K562 (cell line): ENCODE data around the gene ERCC1. TPM values are rescaled to one million over a fixed set of nuclear protein-coding genes. Genes with fewer than 3 reads are reported as not detected.

Source experiments
- ADNP ChIP-seq: fragments of 200-800 bp; sonication (Bioruptor generic); IDR thresholded peaks from 2 replicates; pipeline ENCODE4 v1.6.1; 2016; ENCODE audit warnings: missing genetic modification characterization, missing compliant biosample characterization
- ATF7 ChIP-seq: fragments of 450-650 bp; IDR thresholded peaks from 2 replicates; pipeline ENCODE4 v1.7.1; 2014; ENCODE audit warnings: mild to moderate bottlenecking, moderate library complexity
- CBFA2T3 ChIP-seq: fragments of 450-650 bp; IDR thresholded peaks from 2 replicates; pipeline ENCODE4 v1.6.1; 2017
- COPS2 ChIP-seq: fragments of 450-650 bp; conservative IDR thresholded peaks from 2 replicates; pipeline ENCODE4 v1.6.1; 2016; ENCODE audit warnings: mild to moderate bottlenecking, moderate library complexity
- E2F4 ChIP-seq: sonication (generic); formaldehyde crosslinking; IDR thresholded peaks from 2 replicates; pipeline ENCODE4 v1.8.0; 2022; ENCODE audit warnings: mild to moderate bottlenecking, low read depth, missing genetic modification reagents
- MTF1 ChIP-seq: fragments of 250-450 bp; sonication (Bioruptor Pico); IDR thresholded peaks from 2 replicates; pipeline ENCODE4 v1.9.0; 2021; ENCODE audit warnings: moderate library complexity, mild to moderate bottlenecking, inconsistent platforms, borderline replicate concordance
- REST ChIP-seq, 2 experiments: fragments of 450-650 bp; formaldehyde crosslinking in 1 of 2; IDR thresholded peaks; 2 replicates each; pipeline versions ENCODE4 v1.4.0 to v1.6.1; 2014 to 2020; ENCODE audit warnings: mild to moderate bottlenecking in 2 of 2, borderline replicate concordance in 1 of 2, low read depth in 1 of 2
- SETDB1 ChIP-seq: IDR thresholded peaks from one replicate; pipeline ENCODE4 v1.6.1; 2012; ENCODE audit warnings: low read length, control low read depth, inconsistent platforms
- STAT5B ChIP-seq: fragments of 250-450 bp; sonication (Bioruptor Pico); IDR thresholded peaks from 2 replicates; pipeline ENCODE4 v1.8.0; 2021; ENCODE audit warnings: mild to moderate bottlenecking, inconsistent platforms
- ZNF584 ChIP-seq: fragments of 200-800 bp; sonication (Bioruptor generic); IDR thresholded peaks from 2 replicates; pipeline ENCODE4 v1.6.1; 2016; ENCODE audit warnings: low read depth, mild to moderate bottlenecking, missing genetic modification characterization, missing compliant biosample characterization
- ZNF780A ChIP-seq: fragments of 250-450 bp; sonication (Bioruptor Pico); IDR thresholded peaks from 2 replicates; pipeline ENCODE4 v1.5.0; 2021; ENCODE audit warnings: mild to moderate bottlenecking
- polyA plus RNA-seq, 8 experiments: library from polyadenylated mRNA; depleted of rRNA in 4 of 8; stranded (reverse) in 5 of 8; unstranded in 3 of 8; fragments of >200 nt; fragmentation: Nextera tagmentation in 2 of 8; fragmentation: Illumina TruSeq in 1 of 8; extraction: Ambion mirVana in 2 of 8; extraction: Trizol in 1 of 8; gene quantifications; 2 replicates each; pipeline versions ENCODE4 v1.2.1 to v1.2.3, GENCODE V29; 2011 to 2014; ENCODE audit warnings: inconsistent platforms in 1 of 8, missing spikeins in 1 of 8
- total RNA-seq, 7 experiments: library from RNA; depleted of rRNA in 6 of 7; stranded (reverse); fragments of >200 nt in 6 of 7; fragmentation: Illumina TruSeq in 2 of 7; extraction: Trizol in 2 of 7; gene quantifications; 2 replicates each; pipeline versions ENCODE4 v1.2.1 to v1.2.3, GENCODE V29; 2011 to 2021; ENCODE audit warnings: low replicate concordance in 1 of 7
- TF ChIP-seq, protein P1 (sequence below), 2 experiments: fragments of 450-650 bp in 1 of 2; sonication (generic) in 1 of 2; formaldehyde crosslinking in 1 of 2; IDR thresholded peaks in 1 of 2; conservative IDR thresholded peaks in 1 of 2; 2 replicates each; pipeline versions ENCODE4 v1.6.1 to v1.8.1; 2016 to 2023; ENCODE audit warnings: mild to moderate bottlenecking in 2 of 2, moderate library complexity in 2 of 2, inconsistent platforms in 1 of 2, missing genetic modification reagents in 1 of 2
- TF ChIP-seq, protein P2 (sequence below): fragments of 450-650 bp; IDR thresholded peaks from 2 replicates; pipeline ENCODE4 v1.6.1; 2018; ENCODE audit not compliant: partially characterized antibody

ERCC1 gene
- total and polyA plus RNA-seq, 9 of the 15 experiments (the other 6 are each of a cell fraction or from before 2014, with no cell fraction given), result 9.3 to 92.6 (median 60.0) TPM

DNA sequence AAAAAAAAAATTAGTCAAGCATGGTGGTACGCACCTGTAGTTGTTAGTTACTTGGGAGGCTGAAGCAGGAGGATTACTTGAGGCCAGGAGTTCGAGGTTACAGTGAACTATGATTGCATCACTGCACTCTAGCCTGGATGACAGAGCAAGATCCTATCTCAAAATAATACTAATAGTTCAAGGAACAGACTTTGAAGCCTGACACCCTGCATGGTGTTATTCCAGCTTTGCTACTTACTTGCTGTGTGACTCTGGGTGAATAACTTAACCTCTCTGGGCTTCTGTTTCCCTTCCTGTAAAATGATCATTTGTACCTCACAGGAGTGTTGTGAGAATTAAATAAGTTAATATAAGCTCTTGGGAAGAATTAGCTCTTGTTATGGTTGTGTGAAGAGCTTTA, 40.6 kb upstream of the ERCC1 start (continued):
- TF ChIP-seq REST (IDR thresholded peaks at IDR 0.05; ENCODE audit: borderline replicate concordance) (no peak), REST (CRISPR knock-in tag; IDR thresholded peaks at IDR 0.05; ENCODE audit: low read depth) (no peak), STAT5B (CRISPR knock-in tag) (no peak), ZNF584 (no peak), COPS2 (no peak), E2F4 (CRISPR knock-in tag) (no peak), SETDB1 (no peak), ATF7 (peak; percentile 15; the same call in 1 of the 2 replicates), ADNP (tag) (peak; percentile 90), MTF1 (CRISPR knock-in tag) (no peak), ZNF780A (no peak), CBFA2T3 (no peak)
- TF ChIP-seq, protein P1, sequence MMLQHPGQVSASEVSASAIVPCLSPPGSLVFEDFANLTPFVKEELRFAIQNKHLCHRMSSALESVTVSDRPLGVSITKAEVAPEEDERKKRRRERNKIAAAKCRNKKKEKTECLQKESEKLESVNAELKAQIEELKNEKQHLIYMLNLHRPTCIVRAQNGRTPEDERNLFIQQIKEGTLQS (IDR thresholded peaks at IDR 0.05), result peak; percentile 78
- TF ChIP-seq, protein P1 (CRISPR knock-in tag; conservative IDR thresholded peaks at IDR 0.05), result no peak
- TF ChIP-seq, protein P2, sequence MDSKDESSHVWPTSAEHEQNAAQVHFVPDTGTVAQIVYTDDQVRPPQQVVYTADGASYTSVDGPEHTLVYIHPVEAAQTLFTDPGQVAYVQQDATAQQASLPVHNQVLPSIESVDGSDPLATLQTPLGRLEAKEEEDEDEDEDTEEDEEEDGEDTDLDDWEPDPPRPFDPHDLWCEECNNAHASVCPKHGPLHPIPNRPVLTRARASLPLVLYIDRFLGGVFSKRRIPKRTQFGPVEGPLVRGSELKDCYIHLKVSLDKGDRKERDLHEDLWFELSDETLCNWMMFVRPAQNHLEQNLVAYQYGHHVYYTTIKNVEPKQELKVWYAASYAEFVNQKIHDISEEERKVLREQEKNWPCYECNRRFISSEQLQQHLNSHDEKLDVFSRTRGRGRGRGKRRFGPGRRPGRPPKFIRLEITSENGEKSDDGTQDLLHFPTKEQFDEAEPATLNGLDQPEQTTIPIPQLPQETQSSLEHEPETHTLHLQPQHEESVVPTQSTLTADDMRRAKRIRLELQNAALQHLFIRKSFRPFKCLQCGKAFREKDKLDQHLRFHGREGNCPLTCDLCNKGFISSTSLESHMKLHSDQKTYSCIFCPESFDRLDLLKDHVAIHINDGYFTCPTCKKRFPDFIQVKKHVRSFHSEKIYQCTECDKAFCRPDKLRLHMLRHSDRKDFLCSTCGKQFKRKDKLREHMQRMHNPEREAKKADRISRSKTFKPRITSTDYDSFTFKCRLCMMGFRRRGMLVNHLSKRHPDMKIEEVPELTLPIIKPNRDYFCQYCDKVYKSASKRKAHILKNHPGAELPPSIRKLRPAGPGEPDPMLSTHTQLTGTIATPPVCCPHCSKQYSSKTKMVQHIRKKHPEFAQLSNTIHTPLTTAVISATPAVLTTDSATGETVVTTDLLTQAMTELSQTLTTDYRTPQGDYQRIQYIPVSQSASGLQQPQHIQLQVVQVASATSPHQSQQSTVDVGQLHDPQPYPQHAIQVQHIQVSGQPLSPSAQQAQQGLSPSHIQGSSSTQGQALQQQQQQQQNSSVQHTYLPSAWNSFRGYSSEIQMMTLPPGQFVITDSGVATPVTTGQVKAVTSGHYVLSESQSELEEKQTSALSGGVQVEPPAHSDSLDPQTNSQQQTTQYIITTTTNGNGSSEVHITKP, result no peak
